HG02884 (cell line): ENCODE results near the gene ADAMTS13.

Source experiments
- ATAC-seq: cut with Tn5 transposase; IDR thresholded peaks from one replicate; pipeline ENCODE4 v1.9.1; 2021; ENCODE audit warnings: mild to moderate bottlenecking, moderate library complexity; ENCODE audit not compliant: unreplicated experiment

The ADAMTS13 gene

DNA sequence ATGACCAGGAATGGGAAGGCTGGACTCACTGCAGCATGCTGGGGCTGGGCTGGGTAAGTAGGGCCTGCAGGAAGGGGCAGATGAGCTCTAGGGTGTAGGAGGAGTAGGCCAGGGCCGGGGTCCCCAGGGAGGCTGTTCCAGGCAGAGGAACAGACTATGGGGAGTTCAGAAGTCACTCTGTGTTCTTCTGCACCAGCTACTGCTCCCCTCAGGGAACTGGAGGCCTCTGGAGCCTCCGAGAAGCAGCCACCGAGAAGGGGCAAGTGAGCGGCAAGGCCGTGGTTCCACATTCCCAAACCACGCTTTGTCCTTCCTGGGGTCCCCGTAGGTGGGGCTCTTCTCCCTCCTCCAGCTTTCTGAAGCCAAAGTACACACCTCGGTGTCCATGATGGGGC, 65.2 kb downstream of the ADAMTS13 start:
- no peak for ATAC-seq

DNA sequence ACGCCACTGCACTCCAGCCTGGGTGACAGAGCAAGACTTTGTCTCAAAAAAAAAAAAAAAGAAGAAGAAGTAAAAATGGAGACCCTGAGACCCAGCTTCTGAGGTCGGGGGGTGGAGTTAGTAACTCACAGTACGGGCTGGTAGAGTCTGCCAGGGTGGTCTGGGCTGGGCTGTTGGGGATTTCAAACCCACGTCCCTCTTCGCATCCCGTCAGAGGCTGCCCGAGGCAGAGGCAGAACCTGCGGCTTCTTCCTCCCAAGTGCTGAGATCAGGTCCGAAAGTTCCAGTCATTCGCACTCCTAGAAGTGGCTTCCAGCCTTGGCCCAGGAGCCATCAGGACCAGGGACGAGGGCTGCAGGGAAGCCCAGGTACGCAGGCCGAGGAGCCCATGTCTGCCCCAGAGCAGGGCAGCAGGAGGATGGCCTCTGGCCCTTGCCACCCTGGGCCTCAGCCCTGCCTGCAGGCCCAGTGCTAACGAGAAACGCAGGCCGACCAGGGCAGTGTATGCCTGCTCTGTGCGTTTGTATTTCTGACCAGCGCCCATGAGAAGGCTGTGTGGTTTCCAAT, 66.6 kb downstream of the ADAMTS13 start:
- no peak for ATAC-seq

DNA sequence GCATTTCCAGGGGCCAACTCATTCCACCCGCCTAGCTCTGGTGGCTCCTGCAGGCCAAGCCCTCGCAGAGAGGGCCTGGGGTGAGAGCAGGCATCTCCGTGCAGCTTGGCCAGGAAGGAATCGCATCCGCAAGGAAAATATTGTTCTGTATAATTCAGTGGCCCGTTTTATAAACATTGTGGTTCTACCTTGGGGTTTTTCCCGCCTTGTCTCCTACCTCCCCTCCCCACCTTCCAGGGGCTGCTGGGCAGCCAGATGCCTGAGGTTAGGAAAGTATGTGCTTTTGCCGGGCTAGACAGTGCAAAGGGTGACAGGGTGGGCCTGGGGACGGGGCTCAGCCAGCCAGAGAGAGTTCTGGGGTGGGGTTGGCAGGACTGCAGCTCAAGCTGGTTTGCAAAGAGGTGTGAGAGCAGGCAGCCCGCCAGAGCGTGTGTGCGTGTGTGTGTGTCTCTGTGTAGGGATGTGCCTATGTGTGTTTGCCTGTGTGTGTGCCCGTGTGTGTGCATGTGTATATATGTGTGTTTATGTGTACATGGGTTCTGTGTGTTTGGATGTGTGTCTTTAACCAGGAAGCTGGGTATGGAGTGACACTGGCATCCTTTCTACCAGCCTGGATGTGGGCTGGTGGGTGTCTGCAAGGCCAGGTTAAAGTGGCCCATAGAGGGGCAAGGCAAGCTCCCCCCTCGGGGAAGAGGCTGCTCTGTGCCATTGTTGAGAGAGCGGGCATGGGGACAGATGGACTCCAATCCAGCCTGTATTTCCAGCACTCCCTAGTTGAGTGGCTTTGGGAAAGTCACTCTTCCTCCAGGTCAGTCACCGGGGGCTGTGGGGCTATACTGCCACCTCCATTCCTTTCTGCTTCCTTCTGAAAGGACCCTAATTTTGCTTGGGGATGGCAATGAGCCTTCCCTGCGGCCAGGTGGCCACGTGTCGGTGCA, 67.4 kb downstream of the ADAMTS13 start:
- ATAC-seq = no peak

DNA sequence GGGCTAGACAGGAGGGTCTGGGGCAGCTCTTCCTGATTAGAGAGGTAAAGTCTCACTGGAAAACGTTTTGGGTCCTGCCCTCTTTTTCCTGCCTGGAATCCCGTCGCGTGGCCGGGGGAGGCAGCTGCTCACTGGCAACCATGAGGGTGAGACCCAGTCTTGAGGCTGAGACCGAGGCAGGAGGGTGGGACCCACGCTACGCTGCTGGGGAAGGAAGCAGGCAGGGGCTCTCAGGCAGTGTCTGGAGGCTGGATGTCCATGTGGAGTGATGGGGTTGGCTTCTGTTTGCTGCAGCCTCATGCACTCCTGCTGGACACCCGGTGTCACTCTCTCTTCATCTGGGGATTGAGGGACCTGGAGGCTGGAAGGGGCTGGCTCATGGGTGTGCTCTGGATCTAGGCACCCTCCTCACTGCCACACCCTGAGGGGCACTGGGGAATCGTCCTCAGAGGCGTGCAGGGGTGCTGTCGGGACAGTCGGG, 68.1 kb downstream of the ADAMTS13 start:
- no peak for ATAC-seq

DNA sequence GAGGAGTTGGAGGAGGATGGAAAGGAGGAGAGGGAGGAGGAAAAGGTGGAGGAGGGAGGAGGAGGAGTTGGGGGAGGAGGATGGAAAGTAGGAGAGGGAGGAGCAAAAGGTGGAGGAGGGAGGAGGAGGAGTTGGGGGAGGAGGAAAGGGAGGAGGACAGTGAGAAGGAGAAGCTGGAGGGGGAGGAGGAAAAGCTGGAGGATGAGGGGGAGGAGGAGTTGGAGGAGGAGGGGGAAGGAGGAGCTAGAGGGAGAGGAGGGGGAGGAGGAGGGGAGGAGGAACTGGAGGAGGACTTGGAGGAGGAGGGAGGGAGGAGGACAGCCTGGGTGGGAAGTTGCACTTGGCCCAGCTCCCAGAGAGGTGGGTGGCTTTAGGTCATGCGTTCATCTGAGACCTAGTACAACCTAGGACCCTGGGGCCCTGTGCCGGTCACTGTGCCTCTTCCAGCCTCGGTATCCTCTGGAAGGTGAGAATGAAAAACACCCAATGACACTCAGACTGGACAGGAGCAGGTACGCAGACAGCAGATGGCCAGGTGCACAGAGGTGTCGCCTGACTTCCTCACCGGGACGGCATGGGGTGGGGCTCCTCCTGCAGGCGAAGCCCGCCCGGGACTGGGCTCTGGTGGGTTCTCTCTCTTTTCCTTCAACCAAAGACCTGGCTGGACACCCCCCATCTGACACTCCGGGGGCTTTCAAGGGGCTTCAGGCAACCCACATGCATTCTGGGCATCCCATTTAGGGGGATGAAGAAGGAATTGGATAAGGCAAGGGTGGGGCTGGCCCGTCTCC, 68.9 kb downstream of the ADAMTS13 start:
- ATAC-seq = no peak

DNA sequence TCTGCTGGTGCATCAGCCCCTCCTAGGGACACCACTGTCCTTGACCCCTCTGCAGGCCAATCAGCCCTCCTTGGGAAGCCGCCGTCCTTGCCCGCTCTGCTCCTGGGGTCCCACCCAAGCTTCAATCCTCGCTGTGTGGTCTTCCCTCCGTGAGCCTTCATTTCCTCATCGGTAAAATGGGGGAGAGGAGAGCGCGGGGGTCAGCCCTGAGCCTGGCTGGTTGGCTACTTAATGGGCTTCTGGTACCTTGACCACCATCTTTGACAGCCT, 69.4 kb downstream of the ADAMTS13 start:
- ATAC-seq = no peak

DNA sequence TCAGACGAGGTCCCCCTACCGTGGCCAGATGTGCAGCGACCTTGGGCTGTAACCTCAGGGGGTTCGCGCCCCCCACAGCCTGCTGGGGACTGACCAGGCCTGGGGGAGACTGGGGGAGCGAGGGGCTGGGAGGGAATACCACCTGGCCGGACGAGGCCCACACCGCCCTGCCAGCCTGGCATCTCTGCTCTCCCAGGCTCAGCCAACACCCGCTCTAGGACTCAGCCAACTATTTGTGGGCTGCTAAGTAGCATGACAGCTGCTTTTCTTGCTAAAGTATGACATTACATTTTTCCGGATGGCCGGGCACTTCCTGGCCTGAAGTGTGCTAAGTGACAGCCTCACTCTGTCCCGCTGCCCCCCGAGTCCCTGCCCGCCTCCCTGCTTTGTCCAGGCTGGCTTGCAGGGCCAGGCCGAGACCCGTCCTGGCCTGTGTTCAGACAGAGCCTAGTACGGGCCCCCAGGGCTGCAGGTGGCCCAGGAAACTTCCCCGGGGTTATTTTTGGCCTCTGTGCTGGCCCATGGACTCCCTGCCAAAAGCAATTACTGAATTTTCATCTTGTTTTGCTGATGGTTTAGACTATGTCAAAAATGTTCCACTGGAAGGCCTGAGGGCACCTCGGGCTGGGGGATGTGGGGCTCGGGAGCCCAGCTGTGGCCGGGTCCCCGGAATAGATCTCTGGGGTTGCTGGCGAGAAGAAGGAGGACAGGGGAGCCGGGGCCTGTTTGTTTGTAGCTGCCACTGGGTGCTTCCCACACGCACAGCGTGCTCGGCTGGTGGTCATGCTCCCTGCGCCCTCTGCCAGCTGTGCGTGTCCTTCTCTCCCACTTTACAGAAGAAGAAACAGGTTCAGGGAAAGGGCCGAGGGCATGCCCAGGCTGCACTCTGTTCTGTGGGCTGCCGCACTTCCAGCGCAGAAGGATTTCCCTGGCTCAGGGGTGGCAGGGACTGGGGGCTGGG, 70.2 kb downstream of the ADAMTS13 start:
- ATAC-seq = no peak

DNA sequence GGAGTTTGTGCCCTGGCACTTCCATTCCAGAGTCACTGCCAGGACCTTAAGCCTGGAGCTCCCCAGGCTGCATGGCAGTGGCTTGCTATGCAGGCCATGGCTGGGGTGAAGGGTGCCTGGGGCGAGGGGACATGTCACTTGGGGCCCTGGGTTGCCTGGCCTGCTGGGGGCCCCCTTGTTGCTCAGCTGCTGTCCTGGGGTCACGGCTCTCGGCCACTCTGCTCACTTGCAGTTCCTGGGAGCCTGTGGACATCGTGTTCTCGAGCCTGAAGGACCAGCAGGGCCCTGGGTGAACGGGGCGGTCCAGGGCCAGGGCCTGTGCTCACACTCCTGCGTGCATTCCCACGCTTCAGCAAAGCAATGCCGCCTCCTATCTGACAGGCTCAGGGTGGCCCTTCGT, 71.3 kb downstream of the ADAMTS13 start:
- no peak for ATAC-seq

DNA sequence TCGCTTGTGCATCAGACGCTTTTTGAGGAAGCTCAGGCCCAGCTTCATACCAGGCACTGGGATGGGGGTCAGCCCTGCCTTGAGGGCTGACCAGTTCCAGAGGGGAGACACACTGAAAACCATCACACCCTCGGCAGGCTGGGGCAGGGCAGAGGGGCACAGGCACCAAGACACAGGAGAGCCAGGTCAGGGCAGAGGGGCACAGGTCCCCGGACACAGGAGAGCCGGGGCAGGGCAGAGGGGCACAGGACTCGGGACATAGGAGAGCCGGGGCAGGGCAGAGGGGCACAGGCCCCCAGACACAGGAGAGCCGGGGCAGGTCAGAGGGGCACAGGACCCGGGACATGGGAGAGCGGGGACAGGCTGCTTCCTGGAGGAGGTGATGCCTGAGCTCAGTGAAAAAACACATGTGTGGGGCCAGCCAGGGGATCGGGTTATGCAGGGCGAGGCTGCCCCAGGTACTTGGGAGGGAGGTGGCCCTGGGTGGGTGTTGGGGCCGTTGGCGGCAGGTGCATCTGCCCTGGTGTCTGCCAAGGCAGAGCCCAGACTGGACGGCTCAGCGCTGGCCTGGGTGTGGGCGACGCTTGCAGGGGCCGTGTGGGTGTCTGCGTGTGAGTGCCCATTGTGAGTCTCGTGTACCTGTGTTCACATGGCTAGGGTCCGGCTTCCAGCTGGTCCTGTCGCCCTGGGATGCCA, 71.8 kb downstream of the ADAMTS13 start:
- ATAC-seq = no peak

DNA sequence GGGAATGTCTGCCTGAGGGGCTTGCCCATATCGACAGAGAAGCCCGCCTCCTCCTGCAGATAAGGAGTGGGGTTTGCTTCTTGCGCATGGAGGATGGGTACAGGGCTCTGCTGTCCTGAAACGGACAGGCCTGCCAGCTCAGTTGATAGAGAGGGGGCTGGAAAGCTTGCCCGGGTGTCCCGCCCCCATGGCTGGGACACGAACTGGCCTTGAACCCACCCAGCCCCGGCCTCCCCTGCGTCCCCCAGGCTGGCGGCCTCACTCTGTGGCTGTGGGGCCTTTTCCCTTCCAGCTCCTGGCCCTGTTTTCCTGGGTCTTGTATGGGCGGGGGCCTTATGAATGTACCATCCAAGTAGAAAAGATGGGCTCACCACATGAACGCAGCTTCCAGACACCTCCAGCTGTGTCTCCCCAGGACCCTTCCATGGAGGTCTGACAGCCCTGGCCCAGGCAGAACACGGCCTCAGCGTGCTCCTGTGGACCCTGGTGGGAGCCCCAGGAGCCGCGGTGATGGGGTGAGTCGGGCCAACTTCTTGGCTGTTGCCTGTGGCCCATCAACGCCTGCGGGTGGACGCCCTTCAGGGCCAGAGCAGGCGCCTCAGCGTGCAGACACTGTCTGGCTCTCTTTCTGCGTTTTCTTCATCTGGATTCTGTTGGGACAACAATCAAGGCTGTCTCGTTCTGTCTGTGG, 72.6 kb downstream of the ADAMTS13 start:
- ATAC-seq = no peak

DNA sequence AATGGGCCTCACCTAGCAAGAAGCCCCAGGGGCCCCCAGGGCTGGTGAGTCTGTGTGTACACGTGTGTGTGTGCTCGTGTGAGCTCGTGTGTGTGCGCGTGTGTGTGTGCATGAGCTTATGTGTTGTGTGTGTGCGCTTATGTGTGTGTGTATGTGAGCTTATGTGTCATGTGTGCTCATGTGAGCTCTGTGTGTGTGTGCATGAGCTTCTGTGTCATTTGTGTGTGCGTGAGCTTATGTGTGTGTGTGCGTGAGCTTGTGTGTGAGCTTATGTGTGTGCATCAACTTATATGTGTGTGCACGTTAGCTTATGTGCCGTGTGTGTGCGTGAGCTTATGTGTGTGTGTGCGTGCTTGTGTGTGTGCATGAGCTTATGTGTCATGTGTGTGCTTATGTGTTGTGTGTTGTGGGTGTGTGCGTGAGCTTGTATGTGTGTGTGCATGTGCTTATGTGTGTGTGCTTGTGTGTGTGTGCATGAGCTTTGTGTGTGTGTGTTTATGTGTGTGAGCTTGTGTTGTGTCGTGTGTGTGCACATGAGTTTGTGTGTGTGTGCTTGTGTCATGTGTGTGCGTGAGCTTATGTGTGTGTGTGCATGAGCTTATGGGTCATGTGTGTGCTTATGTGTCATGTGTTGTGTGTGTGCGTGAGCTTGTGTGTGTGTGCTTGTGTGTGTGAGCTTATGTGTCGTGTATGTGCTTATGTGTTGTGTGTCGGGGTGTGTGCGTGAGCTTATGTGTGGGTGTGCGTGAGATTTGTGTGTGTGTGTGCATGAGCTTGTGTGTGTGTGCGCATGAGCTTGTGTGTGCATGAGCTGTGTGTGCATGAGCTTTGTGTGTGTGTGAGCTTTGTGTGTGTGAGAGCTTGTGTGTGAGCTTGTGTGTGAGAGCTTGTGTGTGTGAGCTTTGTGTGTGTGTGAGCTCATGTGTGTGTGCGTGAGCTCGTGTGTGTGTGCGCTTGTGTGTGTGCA, 73.4 kb downstream of the ADAMTS13 start:
- ATAC-seq = no peak

DNA sequence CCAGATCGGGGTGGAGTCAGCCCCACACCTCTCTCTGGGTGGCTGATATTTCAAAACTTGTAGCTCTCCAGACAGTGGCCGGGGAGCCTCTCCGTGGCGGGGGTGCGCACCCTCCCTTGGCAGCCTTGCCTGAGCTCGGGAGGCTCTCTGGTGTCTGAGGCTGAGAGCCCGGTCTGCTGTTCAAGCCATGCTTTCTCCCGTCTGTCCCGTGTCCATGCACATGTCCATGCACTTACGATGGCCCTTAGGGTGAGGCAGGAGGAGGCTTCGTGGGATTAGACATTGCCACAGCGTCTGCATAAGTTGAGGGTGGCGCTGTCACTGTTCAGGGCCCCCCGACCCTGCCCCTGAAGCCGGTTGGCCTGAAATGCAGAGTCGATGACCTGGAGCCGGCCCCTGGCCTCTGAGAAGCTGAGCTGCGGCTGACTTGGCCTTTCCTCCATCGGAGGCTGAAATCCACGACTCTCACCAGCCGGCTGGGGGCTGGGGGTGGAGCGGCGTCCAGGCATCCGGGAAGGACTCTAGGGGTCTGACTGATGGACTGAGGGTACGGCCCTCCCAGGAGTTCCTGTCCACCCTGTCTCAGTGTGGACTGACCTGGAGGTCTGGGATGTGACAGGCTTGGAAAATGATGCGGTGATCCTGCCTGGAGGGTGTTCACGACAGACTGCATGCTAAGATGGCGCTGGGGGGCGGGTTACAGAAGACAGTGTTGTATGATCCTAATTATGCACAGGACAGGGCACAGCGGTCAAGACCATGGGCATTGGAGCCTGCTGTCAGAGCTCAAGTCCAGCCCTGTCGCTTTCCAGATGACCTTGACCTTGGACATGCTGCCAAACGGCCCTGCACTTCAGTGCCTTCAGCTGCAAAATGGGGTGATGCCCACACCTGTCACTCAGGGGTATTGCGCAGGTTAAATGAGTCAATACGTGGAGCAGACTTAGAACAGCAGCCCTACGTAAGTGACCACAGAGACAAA, 75.0 kb downstream of the ADAMTS13 start:
- no peak for ATAC-seq

DNA sequence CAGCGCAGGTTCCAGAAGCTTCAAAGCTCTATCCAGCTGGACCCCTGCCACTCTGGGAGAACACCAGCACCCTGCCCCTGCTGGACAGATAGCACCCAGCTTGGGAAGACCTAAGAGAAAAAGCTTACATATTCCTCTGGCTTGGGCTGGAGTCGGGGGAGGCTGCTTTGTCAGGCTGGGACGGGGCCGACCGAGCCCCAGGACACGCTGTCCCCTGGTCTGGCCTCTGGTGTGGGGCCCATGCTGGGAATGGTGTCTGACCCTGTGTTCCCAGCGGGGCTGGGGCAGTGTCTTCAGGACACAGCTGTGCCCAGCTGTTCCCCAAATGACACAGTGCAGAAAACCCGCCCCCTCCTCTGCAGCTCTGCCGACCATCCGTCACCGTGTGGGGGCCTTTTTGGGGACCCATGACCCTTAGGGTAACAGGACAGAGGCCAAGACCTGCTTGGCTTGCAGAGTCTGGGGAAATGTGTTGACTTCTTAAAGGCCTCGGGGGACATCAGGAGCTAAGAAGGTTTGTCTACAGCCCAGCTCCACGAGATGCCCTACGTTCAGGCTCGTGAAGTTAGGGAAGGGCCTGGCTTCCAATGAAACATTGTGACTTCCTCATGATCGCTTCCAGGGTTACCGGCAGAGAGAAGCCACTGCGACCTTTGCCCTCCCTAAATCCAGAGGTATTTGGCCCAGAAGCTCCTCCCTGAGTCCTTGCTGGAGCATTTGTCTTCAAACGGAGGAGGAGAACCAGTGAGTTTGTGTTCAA, 77.1 kb downstream of the ADAMTS13 start:
- ATAC-seq = no peak

DNA sequence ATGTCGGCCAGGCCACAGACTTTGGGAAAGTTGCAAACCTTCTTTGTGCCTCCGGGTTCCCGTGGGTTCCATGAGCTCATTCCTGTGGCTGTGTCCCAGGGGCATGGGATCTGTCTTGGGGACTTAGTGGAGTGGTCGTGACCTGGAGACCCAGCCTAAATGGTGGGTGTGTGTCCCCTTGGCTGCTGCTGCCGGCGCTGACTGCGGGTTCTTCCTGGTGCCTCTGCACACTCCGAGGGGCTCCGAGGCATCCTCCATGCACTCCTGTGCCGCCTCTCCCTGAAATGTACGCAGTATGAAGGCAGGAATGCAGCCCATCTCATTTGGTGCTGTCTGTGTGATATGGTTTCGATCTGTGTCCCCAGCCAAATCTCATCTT, 77.7 kb downstream of the ADAMTS13 start:
- no peak for ATAC-seq

DNA sequence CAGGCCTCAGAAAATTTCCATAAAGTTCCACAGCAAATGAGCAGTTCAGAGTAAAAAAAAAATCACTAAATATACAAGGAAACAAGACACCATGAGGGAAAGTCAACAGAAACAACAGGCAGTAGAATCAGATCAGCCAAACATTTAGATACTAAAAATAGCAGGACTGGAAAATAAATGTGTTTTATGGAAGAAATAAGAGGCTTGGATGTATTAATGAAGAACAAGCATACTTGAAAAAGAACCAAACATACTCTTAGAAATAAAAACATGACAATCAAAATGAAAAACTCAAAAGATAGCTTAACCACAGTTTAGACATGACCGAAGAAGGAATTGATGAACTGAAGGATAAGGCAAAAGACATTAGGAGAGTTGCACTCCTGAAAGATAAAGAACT, 79.9 kb downstream of the ADAMTS13 start:
- no peak for ATAC-seq

DNA sequence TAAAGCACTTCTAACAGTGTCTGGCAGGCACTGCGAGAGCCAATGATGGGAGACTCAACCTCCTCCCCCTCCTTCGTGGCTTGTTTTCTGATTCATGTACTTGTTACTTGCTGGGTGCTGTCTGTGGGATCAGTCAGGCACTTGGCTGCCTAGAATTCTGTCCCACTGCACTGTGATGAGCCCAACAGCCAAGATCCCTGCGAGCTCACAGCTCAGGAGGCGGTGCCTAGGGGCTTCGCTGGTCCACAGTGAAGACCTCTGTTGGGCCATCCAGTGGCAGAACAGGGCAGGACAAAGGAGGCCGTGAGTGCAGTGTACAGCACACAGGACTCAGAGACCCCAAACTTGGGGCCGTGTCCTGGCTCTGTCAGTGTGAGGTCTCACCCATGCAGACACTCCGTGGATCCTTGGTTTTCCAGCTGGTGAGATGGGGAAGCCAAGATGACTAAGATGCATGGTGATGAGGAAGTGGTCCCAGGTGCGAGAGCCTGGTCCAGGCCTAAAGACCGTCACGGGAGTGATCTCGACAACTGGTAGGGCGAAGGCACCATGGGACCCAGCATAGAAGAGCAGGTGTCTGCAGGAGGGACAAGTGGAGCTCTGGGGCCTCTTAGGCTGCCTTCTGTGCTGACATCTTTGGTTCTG, 83.1 kb downstream of the ADAMTS13 start:
- ATAC-seq = no peak
